ENCODE results near the gene ARHGEF16. TPM values are rescaled to one million over a fixed set of nuclear protein-coding genes. Genes with fewer than 3 reads are reported as not detected.

The ARHGEF16 gene
- total and polyA plus RNA-seq, 2 experiments from 2014 or later: 24.8 to 36.2 TPM

DNA sequence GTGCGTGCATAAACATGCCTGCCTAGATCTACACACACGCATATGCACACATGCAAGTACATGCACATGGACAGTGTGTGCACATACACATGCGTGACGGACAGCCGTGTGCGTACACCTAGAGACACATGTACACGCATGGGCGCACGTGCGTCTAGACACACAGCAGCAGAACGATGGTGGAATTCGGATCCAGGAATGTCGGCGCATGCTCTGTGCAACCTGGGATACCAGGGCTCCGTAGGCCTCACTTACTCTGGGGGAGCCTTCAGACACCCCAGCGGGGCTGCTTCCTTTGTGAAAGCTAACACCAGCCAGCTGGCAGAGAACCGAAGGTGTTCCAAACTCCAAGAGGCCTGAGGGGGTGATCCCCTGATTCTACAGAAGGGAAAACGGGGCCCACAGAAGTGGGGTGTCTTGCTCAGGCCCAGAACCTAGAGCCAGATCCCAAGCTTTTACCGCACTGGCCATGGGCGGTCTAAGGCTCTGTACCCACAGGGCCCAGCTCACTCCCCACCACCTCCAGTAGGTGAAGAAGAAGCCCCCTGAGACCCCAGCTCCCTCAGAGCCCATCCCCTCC lies 27.4 kb upstream of the ARHGEF16 start:
- Histone ChIP-seq H3K4me3 (no peak overlapping the region), H3K27ac (no peak overlapping the region), H4K20me1 (ENCODE audit: insufficient read depth, poor library complexity, severe bottlenecking) (no peaks in the 10 kb centered on the region), H3K4me1 (ENCODE audit: insufficient read depth) (peaks cover 17% of the 10 kb centered on the region), H2AFZ (no peak overlapping the region), H3K9me2 (replicated peaks; ENCODE audit: insufficient read depth) (no peaks in the 10 kb centered on the region), H3K36me3 (replicated peaks; ENCODE audit: insufficient read depth, low read depth) (no peaks in the 10 kb centered on the region), H3K79me2 (no peaks in the 10 kb centered on the region), H3K27me3 (no peaks in the 10 kb centered on the region), H3K9me3 (ENCODE audit: low read depth) (no peaks in the 10 kb centered on the region), H3K4me2 (no peak overlapping the region)
- 94% methylated on average over 20 of the region's 20 CpGs for WGBS (ENCODE audit: low lambda C conversion rate, missing lambda C conversion rate)
- no peak for DNase-seq (ENCODE audit: low spot score)
- TF ChIP-seq EZH2 (IDR thresholded peaks at IDR 0.05; ENCODE audit: borderline replicate concordance) (no peak), EZH2phosphoT487 (IDR thresholded peaks at IDR 0.05; ENCODE audit: low read depth, severe bottlenecking, unreplicated experiment) (no peak)
- TF ChIP-seq, protein P1, sequence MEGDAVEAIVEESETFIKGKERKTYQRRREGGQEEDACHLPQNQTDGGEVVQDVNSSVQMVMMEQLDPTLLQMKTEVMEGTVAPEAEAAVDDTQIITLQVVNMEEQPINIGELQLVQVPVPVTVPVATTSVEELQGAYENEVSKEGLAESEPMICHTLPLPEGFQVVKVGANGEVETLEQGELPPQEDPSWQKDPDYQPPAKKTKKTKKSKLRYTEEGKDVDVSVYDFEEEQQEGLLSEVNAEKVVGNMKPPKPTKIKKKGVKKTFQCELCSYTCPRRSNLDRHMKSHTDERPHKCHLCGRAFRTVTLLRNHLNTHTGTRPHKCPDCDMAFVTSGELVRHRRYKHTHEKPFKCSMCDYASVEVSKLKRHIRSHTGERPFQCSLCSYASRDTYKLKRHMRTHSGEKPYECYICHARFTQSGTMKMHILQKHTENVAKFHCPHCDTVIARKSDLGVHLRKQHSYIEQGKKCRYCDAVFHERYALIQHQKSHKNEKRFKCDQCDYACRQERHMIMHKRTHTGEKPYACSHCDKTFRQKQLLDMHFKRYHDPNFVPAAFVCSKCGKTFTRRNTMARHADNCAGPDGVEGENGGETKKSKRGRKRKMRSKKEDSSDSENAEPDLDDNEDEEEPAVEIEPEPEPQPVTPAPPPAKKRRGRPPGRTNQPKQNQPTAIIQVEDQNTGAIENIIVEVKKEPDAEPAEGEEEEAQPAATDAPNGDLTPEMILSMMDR (IDR thresholded peaks at IDR 0.05; ENCODE audit: poor library complexity): no peak

GRCh38 chr1:3427711-3428704 lies 26.5 kb upstream of the ARHGEF16 start:
- Histone ChIP-seq H3K4me3 (no peak overlapping the region), H3K27ac (no peak overlapping the region), H3K4me1 (ENCODE audit: insufficient read depth) (peaks cover 12% of the 10 kb centered on the region), H3K27me3 (no peaks in the 10 kb centered on the region), H3K36me3 (replicated peaks; ENCODE audit: insufficient read depth, low read depth) (no peaks in the 10 kb centered on the region), H3K79me2 (no peaks in the 10 kb centered on the region), H3K4me2 (no peak overlapping the region), H2AFZ (no peak overlapping the region), H3K9me2 (replicated peaks; ENCODE audit: insufficient read depth) (no peaks in the 10 kb centered on the region), H3K9me3 (ENCODE audit: low read depth) (no peaks in the 10 kb centered on the region), H4K20me1 (ENCODE audit: insufficient read depth, poor library complexity, severe bottlenecking) (no peaks in the 10 kb centered on the region)
- TF ChIP-seq EZH2 (IDR thresholded peaks at IDR 0.05; ENCODE audit: borderline replicate concordance): no peak
- TF ChIP-seq, protein P1 (IDR thresholded peaks at IDR 0.05; ENCODE audit: poor library complexity): no peak
- no peak for TF ChIP-seq EZH2phosphoT487 (IDR thresholded peaks at IDR 0.05; ENCODE audit: low read depth, severe bottlenecking, unreplicated experiment)
- 95% methylated on average over 43 of the region's 43 CpGs for WGBS (ENCODE audit: low lambda C conversion rate, missing lambda C conversion rate)
- DNase-seq (ENCODE audit: low spot score): no peak

DNA sequence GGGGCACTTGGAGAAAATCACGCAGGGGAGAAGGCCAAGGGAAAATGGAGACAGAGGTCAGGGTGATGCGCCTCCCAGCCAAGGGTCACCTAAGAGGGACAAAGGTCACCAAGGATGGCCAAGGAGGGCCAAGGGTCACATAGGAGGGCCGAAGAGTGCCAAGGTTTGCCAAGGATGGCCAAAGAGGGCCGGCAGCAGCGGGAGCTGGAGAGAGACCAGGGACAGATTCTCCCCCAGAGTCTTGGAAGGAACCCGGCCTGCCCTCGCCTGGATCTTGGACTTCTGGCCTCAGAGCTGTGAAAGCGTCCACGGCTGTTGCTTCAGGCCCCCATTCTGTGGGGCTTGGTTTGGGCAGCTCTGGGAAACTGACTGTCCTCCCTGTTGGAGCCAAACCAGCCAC lies 25.6 kb upstream of the ARHGEF16 start:
- Histone ChIP-seq H3K4me2 (no peak overlapping the region), H3K9me3 (ENCODE audit: low read depth) (no peaks in the 10 kb centered on the region), H3K4me3 (no peak overlapping the region), H3K36me3 (replicated peaks; ENCODE audit: insufficient read depth, low read depth) (no peaks in the 10 kb centered on the region), H3K27ac (no peak overlapping the region), H3K9me2 (replicated peaks; ENCODE audit: insufficient read depth) (no peaks in the 10 kb centered on the region), H3K27me3 (no peaks in the 10 kb centered on the region), H4K20me1 (ENCODE audit: insufficient read depth, poor library complexity, severe bottlenecking) (no peaks in the 10 kb centered on the region), H3K79me2 (no peaks in the 10 kb centered on the region), H3K4me1 (ENCODE audit: insufficient read depth) (peaks cover 6% of the 10 kb centered on the region), H2AFZ (no peak overlapping the region)
- 89% methylated on average over 9 of the region's 9 CpGs for WGBS (ENCODE audit: low lambda C conversion rate, missing lambda C conversion rate)
- DNase-seq (ENCODE audit: low spot score): no peak
- TF ChIP-seq, protein P1 (IDR thresholded peaks at IDR 0.05; ENCODE audit: poor library complexity): no peak
